ELR (cell line): Measurements from ENCODE around the gene HYI.
"Not testable (repeated sequence)": the region's sequence is repeated elsewhere in the genome, so short reads cannot be mapped to it uniquely, and the experiment has no call there.

Experiments used
- DNase-seq: peaks from one replicate; pipeline ENCODE4 v3.0.0-alpha.2; 2015; ENCODE audit warnings: low read depth

The HYI gene

DNA sequence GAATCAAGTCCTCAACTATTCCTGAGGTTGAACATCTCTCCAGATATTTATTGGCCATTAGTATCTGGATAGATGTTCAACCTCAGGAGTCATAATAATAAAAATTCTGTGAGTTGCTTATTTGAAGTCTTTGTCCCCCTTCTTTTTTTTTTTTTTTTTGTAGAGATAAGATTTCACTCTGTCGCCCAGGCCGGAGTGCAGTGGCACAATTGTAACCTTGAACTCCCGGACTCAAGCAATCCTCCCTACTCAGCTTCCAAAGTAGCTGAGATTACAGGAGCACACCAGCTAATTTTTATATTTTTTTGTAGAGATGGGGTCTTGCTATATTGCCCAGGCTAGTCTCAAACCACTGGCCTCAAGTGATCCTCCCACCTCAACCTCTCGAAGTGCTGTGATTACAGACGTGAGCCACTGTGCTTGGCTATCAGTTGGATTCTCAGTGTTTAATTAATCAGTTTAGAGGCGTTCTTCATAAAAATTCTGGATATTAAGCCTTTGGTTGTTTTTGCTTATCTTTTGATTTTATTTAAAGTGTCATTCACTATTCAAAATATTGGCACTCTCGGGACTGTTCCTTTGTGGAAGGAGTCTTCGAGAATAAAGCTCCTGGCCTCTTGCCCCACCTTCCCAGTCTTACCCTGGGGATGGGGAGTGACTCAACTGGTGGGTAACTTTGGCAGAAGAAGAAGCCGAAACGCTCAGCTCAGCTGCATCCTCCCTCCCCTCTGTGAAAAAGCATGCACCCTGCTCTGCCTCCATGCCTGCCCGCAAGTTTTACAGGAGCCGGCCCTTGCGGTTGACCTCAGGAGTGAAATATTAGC lies 11.2 kb upstream of the HYI start:
- no peak for DNase-seq

DNA sequence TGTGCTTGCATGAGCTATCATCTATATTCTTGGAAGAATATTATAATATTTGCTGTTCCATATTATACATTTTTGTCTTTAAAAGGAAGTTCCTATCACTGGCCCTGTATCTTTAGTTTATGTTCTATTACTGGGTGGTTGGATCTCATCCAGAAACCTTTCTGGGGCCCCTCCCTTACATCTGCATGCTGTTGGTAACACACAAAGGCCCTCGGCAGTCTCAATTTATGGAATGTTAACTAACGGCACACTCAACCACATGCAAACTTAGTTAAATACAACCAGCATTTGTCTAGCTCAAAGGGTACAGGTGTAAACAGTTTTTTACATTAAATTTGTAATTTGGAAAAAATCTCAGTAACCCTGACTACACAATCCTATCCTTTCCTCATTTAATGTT lies 9.7 kb upstream of the HYI start:
- DNase-seq, result no peak

DNA sequence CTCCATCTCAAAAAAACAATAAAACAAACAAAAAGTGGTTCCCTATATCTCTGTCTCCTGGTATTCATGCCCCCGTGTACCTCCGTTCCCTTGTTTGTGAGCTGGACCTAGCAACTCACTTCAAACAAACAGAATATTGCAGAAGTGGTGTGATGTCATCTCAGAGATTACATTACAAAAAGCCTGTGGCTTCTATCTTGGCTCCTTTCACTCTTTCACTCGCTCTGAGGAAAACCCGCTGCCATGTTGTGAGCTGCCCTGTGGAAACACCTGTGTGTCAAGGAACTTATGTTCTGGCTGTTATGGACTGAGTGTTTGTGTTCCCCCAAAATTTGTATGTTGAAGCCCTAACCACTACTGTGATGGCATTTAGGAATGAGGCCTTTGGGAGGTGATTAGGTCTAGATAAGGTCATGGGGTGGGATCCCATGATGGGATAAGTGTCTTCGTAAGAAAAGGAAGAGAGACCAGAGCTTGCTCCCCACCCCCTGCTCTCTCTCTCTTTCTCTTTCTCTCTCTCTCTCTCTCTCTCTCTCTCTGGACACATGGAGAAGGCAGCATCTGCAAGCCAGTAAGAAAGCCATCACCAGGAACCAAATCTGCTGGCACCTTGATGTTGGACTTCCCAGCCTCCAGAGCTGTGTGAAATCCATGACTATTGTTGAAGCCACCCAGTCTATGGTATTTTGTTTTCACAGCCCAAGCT lies 7.4 kb upstream of the HYI start:
- DNase-seq, result no peak

DNA sequence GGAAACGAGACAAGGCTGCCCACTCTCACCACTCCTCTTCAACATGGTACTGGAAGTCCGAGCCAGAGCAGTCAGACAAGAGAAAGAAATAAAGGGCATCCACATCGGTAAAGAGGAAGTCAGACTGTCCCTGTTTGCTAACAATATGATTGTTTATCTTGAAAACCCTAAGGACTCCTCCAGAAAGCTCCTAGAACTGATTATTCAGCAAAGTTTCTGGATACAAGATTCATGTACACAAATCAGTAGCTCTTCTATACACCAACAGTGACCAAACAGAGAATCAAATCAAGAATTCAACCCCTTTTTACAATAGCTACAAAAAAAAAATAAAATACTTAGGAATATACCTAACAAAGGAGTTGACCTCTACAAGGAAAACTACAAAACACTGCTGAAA lies 4.6 kb upstream of the HYI start:
- not testable (repeated sequence) for DNase-seq

DNA sequence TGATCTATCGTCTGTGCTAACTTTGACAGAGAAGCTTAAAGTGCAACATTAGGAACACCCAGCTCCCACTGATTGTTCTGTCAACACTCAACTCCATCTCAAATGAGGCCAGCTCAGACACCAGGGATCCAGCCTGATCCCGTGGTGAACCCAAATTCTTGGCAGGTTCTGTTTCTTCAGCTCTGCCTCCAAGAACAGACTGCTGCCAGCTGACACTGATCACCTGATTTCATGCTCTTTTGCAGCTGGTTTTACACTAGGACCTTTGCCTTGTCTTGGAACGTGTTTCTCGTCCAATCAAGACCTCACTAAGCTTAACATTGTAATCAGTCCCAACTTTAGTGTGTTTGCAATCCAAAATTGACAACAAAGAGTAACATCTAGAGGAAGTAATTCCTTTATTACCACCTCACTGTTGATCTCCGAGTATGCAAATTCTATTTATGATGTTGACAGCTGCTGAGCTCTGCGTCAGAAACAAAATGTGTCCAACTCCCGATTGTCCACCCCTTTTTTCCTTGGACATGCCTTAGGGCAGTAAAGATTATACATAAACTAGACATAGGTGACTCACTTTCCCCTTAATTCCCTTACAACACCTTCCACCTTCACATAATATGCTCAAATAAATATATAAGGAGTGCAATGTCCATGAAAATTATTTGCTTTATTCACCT lies 1.6 kb upstream of the HYI start:
- DNase-seq, result no peak

DNA sequence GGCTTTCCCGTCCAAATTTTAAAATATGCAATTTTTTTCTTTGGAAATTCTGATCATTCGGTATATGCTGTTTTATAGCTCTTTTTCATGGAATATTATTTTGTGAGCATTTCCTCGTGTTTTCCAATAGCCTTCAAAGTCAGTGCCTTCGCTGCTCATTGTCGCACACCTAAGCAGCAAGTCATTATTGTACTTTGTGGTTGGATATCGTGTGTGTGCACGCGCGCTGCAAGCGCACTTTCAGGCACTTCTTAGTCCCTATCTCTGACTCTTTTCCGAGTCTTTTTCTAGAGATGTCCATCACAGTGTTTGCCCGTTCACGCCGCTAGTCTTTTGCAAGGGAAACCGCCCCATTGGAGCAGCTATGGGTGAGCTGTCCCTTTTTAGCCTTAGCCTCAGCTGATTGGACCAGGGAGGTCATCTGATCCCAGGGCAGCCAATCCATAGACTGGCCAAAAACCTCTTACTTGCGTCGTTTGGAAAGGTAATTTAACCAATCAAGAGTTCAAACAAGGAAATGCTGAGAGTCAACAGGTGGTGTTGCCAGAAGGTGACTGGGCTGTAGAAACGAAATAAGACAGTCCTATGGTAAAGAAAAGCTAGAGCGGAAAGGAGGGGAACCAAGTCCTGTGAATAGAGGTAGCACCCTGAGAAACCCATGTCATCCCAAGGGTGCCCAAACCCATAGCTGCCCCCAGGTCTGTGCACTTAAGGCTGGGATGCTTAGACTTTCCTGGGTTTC lies 710 bp upstream of the HYI start:
- peak; percentile 84 for DNase-seq

DNA sequence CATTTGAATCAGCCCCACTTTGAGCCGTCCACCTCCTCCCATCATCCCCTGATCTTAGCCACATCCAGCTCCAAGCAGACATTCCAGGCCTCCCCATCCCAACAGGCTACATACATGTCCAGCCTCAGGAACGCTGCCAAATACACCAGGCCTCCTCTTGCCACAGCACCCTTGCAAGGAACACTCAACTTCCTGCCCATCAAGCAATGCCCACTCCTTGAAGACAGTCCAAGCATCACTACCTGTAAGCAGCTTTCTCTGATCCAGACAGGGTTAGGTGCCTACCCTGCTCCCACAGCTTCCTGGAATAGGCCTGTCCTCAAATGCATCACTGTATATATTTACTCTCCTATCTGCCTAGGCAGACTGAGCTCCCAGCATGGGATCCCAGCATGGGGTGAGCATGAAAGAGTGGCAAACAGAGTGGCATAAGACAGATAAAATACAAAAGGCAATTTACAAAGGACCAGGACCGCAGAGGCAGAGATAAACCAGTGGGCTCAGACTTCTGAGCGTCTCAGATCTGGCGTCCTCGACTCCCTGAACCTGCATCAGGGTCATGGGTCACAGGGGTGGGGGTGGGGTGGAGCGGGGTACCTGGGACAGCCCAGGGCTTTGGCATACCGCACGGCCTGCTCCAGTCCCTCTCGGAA lies 816 bp downstream of the HYI start:
- DNase-seq, result peak; percentile 66

DNA sequence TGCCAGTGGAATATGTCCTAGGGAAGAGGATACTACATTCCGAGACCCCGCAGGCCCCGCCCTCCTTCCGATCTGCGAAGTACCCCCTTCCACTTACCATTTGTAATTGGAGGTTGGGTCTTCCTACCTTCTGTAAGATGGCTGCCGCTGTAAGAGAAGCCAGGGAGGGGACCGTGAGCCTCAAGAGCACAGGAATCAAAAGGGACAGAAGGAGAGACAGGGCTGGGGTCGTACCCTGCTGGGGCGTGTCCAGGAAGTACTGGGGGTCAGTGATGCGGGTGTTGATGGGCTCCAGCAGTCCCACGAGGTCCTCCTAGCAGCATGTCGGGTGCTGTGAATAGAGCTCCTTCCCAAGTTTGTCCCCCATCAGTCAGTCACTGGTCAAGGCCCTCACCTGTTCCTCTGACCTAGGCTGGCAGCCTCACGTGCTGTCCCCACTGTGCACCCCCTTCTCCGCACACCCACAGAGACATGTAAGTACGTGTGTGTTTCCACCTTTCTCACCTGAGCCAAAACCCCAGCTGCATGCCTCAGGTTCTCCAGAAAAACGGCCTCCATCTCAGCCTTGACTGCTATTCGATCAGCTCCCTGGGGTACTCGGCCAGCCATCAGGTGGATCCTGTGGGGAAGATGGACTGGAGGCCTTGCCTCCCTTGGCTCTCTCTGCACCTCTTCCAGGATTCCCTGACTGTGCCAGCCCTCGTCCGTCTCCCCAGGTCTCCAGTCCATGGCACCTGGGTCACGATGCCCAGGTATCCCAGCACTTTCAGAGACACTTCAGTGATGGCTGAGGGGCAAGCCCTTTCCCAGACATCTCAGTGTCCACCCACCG lies 1.8 kb downstream of the HYI start:
- no peak for DNase-seq

DNA sequence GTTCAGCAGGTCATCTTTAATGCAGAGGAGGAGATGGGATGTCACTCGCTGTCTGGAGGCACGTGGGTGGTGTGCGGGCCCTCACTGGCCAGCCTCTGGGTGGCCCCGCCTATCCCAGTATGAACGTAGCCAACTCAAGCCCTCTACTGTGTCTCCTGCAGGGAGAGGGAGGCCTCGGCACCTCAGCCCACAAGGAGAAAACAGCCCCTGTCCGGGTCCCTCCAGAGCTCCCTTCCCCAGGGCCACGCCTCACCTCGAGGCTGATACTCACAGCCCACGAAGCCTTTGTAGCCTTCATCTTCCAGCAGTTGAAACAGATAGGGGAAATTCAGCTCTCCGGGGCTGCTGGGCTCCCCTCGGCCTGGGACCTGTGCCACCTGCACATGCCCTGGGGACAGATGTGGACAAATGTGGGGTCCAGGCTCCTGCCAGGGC lies 2.6 kb downstream of the HYI start:
- no peak for DNase-seq

DNA sequence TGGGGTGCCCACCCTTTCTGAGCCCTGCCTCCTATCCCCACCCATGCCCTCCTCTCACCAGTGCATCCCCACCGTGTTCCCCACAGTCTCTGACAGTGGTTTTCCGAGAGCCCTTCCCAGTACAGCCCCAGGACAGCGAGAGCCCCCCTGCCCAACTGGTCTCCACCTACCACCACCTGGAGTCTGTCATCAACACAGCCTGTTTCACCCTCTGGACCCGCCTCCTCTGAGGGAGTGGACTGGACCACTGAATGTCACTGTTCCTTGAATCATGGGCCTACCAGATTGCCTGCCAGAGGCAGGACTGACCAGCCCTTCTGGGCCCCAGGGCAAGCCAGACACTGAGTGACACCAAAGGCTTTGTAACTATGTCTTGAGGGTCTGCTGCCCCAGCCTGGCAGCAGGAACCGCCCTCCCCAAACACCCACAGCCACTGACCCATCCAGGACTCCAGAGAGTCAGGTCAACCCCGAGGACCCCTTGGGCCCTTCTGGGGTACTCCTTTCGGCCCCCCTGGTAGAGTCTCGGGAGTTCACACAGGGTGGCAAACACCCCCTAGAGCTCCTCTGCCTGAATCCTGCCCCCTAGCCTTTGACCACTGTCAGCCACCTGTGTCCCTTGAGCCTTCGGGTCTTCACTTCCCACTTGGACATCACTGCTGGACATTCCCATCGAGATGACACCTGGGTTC lies 3.3 kb downstream of the HYI start:
- no peak for DNase-seq

DNA sequence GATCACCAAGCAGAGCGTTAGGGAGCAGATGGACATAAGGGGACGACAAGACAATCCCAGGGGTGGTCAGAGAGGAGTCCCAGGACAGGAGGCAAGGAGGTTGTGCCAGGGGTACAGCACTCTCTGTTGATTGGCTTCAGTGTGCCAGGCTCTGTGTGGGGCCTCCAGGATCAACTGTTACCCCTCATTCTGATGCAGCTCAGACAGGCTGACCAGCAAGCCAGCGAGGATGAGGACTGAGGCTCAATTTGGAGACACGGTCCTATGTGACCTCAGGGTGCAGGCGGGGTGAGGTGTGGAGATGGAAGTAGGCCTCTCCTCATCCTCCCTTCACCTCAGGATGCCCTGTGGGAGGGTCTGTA lies 4.0 kb downstream of the HYI start:
- DNase-seq, result no peak

DNA sequence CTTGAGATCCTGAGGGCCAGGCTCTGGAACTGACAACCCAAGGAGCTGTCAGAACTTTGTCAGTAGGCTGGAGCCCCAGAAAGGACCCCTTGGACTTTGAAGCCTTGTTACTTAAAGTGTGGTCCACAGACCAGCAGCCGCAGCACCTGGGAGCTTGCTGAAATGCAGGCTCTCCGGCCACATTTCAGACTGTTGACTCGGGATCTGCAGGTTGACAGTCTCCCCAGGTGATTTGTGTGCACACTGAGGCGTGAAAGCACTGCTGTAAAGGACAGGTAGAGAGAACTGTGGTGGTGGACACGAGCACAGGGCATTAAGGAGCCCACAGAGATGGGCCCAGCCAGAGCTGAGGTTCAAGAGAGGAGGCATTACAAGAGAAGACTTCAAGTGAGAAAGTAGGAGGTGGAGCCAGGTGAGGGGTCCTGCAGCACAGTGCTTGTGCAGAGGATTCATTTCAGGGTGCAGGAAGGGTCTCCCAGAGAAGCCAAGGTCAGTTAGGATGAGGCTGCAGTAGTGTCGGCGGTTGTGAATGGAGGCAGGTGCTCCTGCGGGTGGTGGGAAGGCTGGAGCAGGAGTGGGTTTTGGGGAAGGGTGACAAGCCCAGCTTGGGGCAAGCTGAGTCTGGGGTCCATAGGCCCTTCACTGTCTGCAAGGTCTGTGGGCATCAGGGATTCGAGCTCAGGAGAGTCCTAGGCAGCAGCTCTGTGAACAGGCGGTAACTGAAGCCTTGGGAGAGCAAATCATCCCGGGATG lies 4.6 kb downstream of the HYI start:
- DNase-seq, result no peak

DNA sequence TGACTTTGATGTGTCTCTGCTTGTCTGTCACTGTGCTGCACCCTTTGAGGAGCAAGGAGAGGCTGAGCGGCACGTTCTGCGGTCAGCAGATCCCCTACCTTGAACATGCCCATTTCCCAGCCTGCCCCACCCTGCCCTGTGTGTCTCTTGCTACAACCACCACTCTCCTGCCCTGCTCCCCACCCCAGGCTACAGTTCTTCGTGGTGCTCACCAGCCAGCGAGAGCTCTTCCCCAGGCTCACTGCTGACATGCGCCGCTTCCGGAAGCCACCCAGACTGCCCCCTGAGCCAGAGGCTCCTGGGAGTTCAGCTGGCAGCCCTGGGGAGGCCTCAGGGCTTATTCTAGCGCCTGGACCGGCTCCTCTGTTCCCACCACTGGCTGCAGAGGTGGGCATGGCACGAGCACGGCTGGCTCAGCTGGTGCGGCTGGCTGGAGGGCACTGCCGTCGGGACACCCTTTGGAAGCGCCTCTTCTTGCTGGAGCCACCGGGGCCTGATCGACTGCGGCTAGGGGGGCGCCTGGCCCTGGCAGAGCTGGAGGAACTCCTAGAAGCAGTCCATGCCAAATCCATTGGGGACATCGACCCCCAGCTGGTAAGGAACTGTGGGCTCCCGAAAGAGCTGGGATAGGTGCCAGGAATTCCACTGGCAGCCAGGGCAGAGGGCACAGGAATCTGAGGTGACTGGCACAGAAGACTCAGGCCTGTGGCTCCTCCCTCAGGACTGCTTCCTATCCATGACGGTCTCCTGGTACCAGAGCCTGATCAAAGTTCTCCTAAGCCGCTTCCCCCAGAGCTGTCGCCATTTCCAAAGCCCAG lies 5.6 kb downstream of the HYI start:
- DNase-seq, result no peak

DNA sequence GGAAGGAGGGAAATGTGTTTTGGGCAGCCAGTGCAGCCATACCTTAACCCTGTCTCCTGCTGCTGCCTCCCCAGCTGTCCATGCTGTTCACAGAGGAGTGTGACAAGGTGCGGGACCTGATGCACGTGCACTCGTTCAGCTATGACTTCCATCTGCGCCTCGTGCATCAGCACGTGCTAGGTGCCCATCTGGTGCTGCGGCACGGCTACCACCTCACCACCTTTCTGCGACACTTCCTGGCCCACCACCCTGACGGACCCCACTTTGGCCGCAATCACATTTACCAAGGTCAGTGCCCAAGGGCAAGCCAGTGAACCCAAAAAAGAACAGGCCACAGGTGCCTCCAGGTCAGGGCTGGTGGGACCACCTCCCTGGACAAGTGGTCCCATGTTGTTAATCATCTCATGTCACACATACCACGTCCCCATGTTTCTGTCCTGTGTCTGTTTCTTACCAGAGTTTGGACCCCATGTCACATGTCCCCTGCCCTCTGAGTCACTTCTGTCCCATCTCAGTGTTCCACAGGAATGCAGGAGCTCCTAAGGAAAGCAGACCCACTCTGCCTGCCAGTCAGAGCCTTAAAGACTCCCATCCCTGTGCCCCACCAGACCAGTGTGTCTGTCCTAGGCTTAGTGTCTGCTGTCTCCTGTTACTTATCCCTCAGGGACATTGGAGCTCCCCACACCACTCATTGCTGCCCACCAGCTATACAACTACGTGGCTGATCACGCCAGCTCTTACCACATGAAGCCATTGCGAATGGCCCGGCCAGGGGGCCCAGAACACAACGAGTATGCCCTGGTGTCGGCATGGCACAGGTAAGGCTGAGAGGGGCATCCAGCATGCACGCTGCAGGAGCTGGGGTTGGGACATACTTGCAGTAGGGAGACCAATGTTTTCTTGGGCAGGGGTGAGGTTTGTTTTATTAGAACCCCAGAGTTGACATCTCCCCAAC lies 6.6 kb downstream of the HYI start:
- no peak for DNase-seq

DNA sequence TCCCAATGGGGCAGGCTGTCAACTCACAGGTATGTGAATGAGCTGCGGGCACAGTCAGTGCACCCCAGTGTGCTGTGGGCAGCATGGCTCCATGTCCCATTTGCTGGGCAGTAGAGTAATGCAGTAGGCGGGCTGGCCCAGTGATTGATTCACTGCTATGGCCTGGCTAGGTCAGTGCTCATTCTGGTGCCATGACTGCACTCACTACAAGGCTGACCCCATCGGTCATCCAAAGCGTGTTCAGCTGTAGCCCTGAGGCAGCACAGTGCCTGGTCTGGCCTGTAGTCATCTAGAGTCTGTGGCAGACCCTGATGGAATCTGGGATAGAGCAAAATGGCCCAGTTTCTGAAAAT lies 7.4 kb downstream of the HYI start:
- DNase-seq, result peak; percentile 34

DNA sequence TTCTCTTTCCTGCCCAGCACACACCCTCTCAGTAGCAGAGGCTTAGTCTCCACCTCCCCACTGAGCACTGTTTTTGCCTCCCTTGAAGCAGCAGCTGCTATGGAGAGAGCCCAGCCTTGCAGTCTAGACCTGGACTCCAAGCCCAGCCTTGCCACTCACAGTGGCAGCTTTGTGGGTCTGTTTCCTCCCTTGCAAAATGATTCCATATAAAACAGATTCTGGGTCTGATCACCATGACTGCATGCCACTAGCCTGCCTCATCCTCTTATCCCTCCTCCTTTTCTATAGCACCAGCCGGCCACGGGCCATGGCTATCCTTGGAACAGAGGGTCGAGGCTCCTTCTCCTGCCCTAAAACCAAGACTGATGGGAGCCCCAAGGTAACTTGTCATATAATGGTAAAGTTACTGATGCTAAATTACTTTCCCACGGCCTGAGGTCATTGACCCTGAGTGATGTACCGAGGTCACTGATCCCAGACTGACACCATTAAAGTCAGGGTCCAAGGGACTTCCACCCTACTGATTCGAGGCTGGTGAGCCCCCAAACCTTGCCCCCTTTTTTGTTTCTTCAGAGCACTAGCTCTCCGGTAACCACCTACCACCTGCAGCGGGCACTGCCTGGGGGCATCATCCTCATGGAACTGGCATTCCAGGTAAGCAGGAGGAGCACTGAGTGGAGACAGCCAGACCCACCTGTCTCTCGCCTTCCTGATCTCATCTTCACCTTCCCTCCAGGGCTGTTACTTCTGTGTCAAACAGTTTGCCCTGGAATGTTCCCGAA lies 7.9 kb downstream of the HYI start:
- peak; percentile 22 for DNase-seq

DNA sequence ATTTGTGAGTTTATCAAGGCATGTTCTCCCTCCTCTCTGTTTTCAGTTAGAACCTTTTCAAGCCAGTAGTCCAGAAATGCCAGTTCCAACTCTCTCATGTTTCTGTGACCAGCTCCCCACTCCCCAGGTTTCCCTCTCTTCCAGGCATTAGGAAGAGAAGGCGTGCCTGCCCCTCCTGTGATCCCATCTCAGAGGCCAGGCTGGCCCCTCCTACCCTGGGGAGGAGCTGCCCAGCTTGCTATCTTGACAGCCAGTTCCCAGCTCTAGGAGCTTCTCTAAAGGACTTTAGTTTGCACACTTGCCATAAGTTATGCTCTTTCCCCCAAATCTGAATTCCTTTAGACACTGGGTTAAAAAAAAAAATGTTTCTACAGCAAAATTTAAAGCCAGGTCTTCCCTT lies 8.9 kb downstream of the HYI start:
- no peak for DNase-seq
